Lower leg skin (tissue), 4 donors: ENCODE results near the gene GALNT2. TPM values are rescaled to one million over a fixed set of nuclear protein-coding genes. Genes with fewer than 3 reads are reported as not detected.

Experiments used
- DNase-seq, 2 donors: peaks; one replicate each; pipeline ENCODE4 v3.0.0-alpha.2; 2019; ENCODE audit warnings: low spot score in 2 of 2
- H3K4me3 ChIP-seq: fragments of 200-600 bp; sonication (generic); 2 replicates; pipeline ENCODE4 v1.5.1; 2017; ENCODE audit warnings: mild to moderate bottlenecking, low read depth; ENCODE audit not compliant: poor library complexity, severe bottlenecking
- POLR2A ChIP-seq, 2 donors: fragments of 450-650 bp; IDR thresholded peaks; one replicate each; pipeline ENCODE4 v1.6.1; 2016 to 2017; ENCODE audit warnings: antibody characterized with exemption in 2 of 2, mild to moderate bottlenecking in 1 of 2, moderate library complexity in 1 of 2
- WGBS, 2 donors: methylation state at CpG; one replicate each; pipeline ENCODE4 v1.1.5; 2018; 5-methylcytosine and 5-hydroxymethylcytosine counted together
- intact Hi-C: fragments of 100-400 bp; cut with DNase I; formaldehyde crosslinking; loops from one replicate; pipeline ENCODE4 v1.15.0; 2023; ENCODE audit warnings: low total_unique reads
- total RNA-seq, 4 donors: library from RNA; depleted of rRNA; stranded (reverse); fragments of >200 nt; gene quantifications; one replicate each; pipeline ENCODE4 v1.1.0, GENCODE V29; 2016
- TF ChIP-seq, protein P1 (sequence below), 3 donors: fragments of 450-650 bp; IDR thresholded peaks; one replicate each; pipeline ENCODE4 v1.5.1; 2016; ENCODE audit warnings: antibody characterized with exemption in 3 of 3, mild to moderate bottlenecking in 3 of 3, moderate library complexity in 2 of 3

The GALNT2 gene
- total RNA-seq, 4 donors from 2014 or later, result 11.0 to 31.0 (median 20.2) TPM

DNA sequence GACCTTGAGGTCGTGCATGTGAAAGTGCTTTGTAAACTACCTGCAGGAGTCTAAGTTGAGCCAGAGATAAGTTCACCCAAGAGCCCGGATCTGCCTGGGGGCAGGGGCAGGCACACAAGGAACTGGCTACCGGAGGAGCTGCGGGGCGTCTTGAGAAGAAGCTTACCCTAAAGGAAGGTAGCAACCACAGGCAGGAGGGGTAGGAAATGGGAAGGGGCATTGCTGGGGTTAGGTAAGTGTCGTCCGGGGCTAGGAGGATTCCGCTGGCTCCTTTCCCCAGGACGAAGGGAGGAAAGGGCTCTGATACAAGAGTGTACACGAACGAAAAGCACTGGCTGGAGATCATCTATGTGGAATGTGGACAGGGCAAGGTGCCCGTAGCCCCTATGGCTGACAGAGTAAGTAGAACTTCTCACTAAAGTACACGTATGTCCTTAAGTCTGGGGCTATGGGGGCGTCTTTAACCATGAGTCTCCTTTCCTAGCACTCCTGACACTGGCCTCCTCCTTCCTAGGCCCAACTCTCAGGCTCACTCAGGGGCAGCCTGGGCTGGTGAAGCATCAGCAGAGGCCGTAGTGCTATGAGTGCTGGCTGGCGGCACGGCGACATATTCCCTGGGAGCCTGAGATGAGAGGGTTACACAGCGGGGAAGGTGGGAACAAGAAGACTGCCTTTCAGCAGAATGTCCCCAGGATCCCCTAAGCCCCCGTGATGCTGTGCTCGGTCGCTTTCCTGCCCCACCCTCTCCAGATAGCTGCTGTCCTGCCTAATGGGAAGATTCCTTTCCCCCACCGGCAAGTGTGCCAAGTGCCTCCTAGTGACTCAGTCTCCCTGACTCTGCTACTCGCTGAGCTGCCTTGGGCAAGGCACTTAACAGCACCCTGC, 9.1 kb upstream of the GALNT2 start:
- H3K4me3 ChIP-seq, result no peak overlapping the region
- DNase-seq, result no peak
- WGBS, 2 donors, result 86 to 87% methylated on average over 24 of the region's 24 CpGs
- intact Hi-C loops, result no loop called here
- no peak for TF ChIP-seq POLR2A (IDR thresholded peaks at IDR 0.05)
- TF ChIP-seq, protein P1, sequence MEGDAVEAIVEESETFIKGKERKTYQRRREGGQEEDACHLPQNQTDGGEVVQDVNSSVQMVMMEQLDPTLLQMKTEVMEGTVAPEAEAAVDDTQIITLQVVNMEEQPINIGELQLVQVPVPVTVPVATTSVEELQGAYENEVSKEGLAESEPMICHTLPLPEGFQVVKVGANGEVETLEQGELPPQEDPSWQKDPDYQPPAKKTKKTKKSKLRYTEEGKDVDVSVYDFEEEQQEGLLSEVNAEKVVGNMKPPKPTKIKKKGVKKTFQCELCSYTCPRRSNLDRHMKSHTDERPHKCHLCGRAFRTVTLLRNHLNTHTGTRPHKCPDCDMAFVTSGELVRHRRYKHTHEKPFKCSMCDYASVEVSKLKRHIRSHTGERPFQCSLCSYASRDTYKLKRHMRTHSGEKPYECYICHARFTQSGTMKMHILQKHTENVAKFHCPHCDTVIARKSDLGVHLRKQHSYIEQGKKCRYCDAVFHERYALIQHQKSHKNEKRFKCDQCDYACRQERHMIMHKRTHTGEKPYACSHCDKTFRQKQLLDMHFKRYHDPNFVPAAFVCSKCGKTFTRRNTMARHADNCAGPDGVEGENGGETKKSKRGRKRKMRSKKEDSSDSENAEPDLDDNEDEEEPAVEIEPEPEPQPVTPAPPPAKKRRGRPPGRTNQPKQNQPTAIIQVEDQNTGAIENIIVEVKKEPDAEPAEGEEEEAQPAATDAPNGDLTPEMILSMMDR (IDR thresholded peaks at IDR 0.05), result no peak

DNA sequence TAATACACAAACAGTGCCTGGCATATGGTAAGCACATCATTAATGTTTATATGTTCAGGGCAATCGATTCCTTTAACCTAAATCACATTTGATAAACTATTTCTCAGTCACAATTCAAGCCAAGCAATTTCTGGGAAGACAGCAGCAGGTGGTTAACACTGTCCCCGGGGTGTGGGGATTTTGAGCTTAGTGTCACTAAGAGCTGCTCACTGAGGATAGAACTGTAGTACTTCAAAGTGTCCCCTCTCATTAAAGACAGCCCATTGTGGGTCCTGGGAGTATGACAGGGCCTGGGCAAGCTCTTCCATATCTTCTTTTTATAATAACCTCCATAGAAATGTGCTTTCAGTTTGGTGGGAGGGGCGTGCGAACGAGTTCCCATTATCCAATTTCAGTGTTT, 8.4 kb upstream of the GALNT2 start:
- TF ChIP-seq POLR2A (IDR thresholded peaks at IDR 0.05), result no peak
- TF ChIP-seq, protein P1 (IDR thresholded peaks at IDR 0.05), result no peak
- 79 to 83% methylated on average over 5 of the region's 5 CpGs for WGBS, 2 donors
- no peak overlapping the region for H3K4me3 ChIP-seq
- intact Hi-C loops, result no loop called here
- DNase-seq, result no peak

DNA sequence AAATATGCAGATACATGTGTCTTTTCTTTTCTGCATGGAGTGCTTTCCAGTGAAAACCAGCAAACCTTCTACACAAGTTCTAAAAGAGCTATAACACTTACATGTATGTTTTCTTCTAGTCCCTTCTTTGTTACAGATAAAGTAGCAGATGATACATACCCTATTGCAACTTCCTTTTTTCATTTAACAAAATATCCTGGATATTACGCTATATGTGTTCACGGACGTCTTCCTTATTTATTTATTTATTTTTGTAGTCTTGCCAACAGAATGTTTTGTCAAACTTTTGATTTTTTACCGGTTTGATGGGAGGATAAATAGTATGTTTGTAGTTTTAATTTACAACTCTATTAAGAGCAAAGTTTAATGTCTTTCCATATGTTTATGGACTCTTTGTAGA, 5.2 kb upstream of the GALNT2 start:
- 83 to 93% methylated on average over 4 of the region's 4 CpGs for WGBS, 2 donors
- DNase-seq, result no peak
- H3K4me3 ChIP-seq, result no peak overlapping the region
- intact Hi-C loops, result no loop called here
- no peak for TF ChIP-seq POLR2A (IDR thresholded peaks at IDR 0.05)
- TF ChIP-seq, protein P1 (IDR thresholded peaks at IDR 0.05), result no peak

DNA sequence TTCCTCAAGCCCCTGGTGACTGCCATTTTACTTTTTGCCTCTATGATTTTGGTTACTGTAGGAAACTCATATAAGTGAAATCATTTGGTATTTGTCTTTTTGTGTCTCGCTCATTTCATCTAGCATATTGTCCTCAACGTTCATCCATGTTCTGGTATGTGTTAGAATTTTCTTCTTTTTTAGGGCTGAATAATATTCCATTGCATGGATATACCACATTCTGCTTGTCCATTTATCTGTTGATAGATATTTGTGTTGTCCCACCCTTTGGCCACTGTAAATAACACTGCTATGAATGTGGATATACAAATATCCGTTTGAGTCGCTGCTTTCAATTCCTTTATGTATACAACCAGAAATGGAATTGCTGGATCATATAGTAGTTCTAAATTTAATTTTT, 4.5 kb upstream of the GALNT2 start:
- 74 to 83% methylated on average over 4 of the region's 4 CpGs for WGBS, 2 donors
- TF ChIP-seq, protein P1 (IDR thresholded peaks at IDR 0.05), result no peak
- no peak for TF ChIP-seq POLR2A (IDR thresholded peaks at IDR 0.05)
- no peak for DNase-seq
- intact Hi-C loops, result no loop called here
- H3K4me3 ChIP-seq, result no peak overlapping the region

DNA sequence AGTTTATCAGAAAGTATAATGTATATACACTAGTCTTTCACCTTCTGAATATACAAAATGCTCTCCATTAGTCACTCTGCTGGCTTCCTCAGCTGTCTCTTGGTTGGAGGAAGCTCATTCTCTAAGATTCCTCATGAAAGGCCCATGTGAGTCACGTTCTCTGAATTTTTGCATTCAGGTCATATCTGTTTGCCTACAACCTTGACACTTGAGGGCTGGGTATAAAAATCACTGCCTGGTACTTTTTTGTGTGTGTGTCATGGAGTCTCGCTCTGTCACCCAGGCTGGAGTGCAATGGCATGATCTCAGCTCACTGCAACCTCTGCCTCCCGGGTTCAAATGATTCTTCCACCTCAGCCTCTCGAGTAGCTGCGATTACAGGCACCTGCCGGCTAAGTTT, 2.8 kb upstream of the GALNT2 start:
- no peak overlapping the region for H3K4me3 ChIP-seq
- intact Hi-C loops, result no loop called here
- peak in 1 of 2 donors; percentile 21 for DNase-seq
- TF ChIP-seq, protein P1 (IDR thresholded peaks at IDR 0.05), result no peak
- no peak for TF ChIP-seq POLR2A (IDR thresholded peaks at IDR 0.05)
- WGBS, 2 donors, result 92 to 96% methylated on average over 6 of the region's 6 CpGs
